IMR-90 (cell line): ENCODE results near the gene PIAS4. TPM values are rescaled to one million over a fixed set of nuclear protein-coding genes. Genes with fewer than 3 reads are reported as not detected.

Source experiments
- ATAC-seq: fragments of 200-7000 bp; cut with Tn5 transposase; 2 replicates; pipeline ENCODE4 v1.9.1; 2020; ENCODE audit warnings: low read depth, mild to moderate bottlenecking, moderate library complexity
- BruUV-seq: library from RNA; stranded (reverse); fragments of 400-500 nt; replicated peaks from 2 replicates; lab custom pipeline; 2021; lab: Mats Ljungman, UMichigan
- CTCF ChIA-PET: fragments of 300-600 bp; formaldehyde crosslinking; extraction: SDS; loops from one replicate; lab custom pipeline; 2021; ENCODE audit warnings: antibody characterized with exemption; lab: Yijun Ruan, JAX
- POLR2A ChIA-PET: fragments of 300-600 bp; sonication (Branson Sonifier 250); formaldehyde crosslinking; loops from one replicate; lab custom pipeline; 2022; ENCODE audit warnings: antibody characterized with exemption; ENCODE audit not compliant: unreplicated experiment; lab: Charles Lee
- DNase-seq: peaks from one replicate; pipeline ENCODE4 v3.0.0; 2013
- H2AFZ ChIP-seq: replicated peaks from 2 replicates; pipeline ENCODE3; 2013; ENCODE audit warnings: low read length, mild to moderate bottlenecking; ENCODE audit not compliant: poor library complexity
- H2AK5ac ChIP-seq: 2 replicates; pipeline ENCODE4 v1.6.1; 2013; ENCODE audit warnings: low read depth, low read length, inconsistent platforms
- H2AK9ac ChIP-seq: replicated peaks from 2 replicates; pipeline ENCODE3; 2013; ENCODE audit warnings: mild to moderate bottlenecking, low read depth, low read length, moderate library complexity; ENCODE audit not compliant: poor library complexity
- H2BK120ac ChIP-seq: 2 replicates; pipeline ENCODE4 v1.6.1; 2013; ENCODE audit warnings: low read depth, low read length, inconsistent platforms
- H2BK15ac ChIP-seq: 3 replicates; pipeline ENCODE4 v1.6.1; 2013; ENCODE audit warnings: low read depth, low read length, inconsistent platforms
- H2BK20ac ChIP-seq: 2 replicates; pipeline ENCODE4 v1.6.1; 2013; ENCODE audit warnings: low read depth, mild to moderate bottlenecking, inconsistent platforms, low read length, moderate library complexity
- H2BK5ac ChIP-seq: 2 replicates; pipeline ENCODE4 v1.6.1; 2013; ENCODE audit warnings: mild to moderate bottlenecking, low read depth, low read length, inconsistent platforms; ENCODE audit not compliant: poor library complexity, severe bottlenecking
- H3K14ac ChIP-seq: replicated peaks from 2 replicates; pipeline ENCODE4 v1.6.1; 2013; ENCODE audit warnings: low read depth, low read length, inconsistent platforms
- H3K18ac ChIP-seq: 2 replicates; pipeline ENCODE4 v1.6.1; 2013; ENCODE audit warnings: low read depth, low read length, control low read depth
- H3K23ac ChIP-seq: 2 replicates; pipeline ENCODE4 v1.6.1; 2013; ENCODE audit warnings: low read depth, low read length, inconsistent platforms
- H3K27ac ChIP-seq: 2 replicates; pipeline ENCODE4 v1.5.1; 2013; ENCODE audit warnings: mild to moderate bottlenecking, control low read depth, low read length; ENCODE audit not compliant: insufficient read depth
- H3K27me3 ChIP-seq: 2 replicates; pipeline ENCODE4 v1.6.1; 2013; ENCODE audit warnings: low read length; ENCODE audit not compliant: control insufficient read depth, insufficient read depth
- H3K36me3 ChIP-seq: 2 replicates; pipeline ENCODE4 v1.6.1; 2013; ENCODE audit warnings: low read length, mixed read lengths; ENCODE audit not compliant: control insufficient read depth, insufficient read depth
- H3K4ac ChIP-seq: 2 replicates; pipeline ENCODE4 v1.6.1; 2013; ENCODE audit warnings: low read depth, low read length, inconsistent platforms
- H3K4me1 ChIP-seq: 2 replicates; pipeline ENCODE4 v1.6.1; 2013; ENCODE audit warnings: low read length, mixed read lengths; ENCODE audit not compliant: control insufficient read depth, insufficient read depth
- H3K4me2 ChIP-seq: 2 replicates; pipeline ENCODE4 v1.6.1; 2013; ENCODE audit warnings: low read depth, mild to moderate bottlenecking, control low read depth, low read length, moderate library complexity
- H3K4me3 ChIP-seq: 2 replicates; pipeline ENCODE4 v1.5.1; 2013; ENCODE audit warnings: low read depth, mild to moderate bottlenecking, control low read depth, low read length, moderate library complexity; ENCODE audit not compliant: insufficient read depth
- H3K56ac ChIP-seq: 2 replicates; pipeline ENCODE4 v1.6.1; 2013; ENCODE audit warnings: low read length, inconsistent platforms; ENCODE audit not compliant: insufficient read depth; ENCODE audit errors: extremely low read depth
- H3K79me1 ChIP-seq, 2 experiments: 2 replicates each; pipeline ENCODE4 v1.6.1; 2013; ENCODE audit warnings: low read length in 2 of 2, inconsistent platforms in 1 of 2, low read depth in 1 of 2
- H3K9ac ChIP-seq: 2 replicates; pipeline ENCODE4 v1.6.1; 2013; ENCODE audit warnings: low read depth, low read length, control low read depth
- H3K9me1 ChIP-seq: 2 replicates; pipeline ENCODE4 v1.6.1; 2013; ENCODE audit warnings: low read length, inconsistent platforms; ENCODE audit not compliant: insufficient read depth
- H3K9me3 ChIP-seq: 2 replicates; pipeline ENCODE4 v1.6.1; 2013; ENCODE audit warnings: low read length; ENCODE audit not compliant: control insufficient read depth, insufficient read depth
- H4K20me1 ChIP-seq: 2 replicates; pipeline ENCODE4 v1.6.1; 2013; ENCODE audit warnings: low read length, inconsistent platforms; ENCODE audit not compliant: insufficient read depth
- H4K5ac ChIP-seq: 2 replicates; pipeline ENCODE4 v1.6.1; 2013; ENCODE audit warnings: mild to moderate bottlenecking, low read depth, low read length, control low read depth
- H4K8ac ChIP-seq, 2 experiments: 2 replicates each; pipeline ENCODE4 v1.6.1; 2013; ENCODE audit warnings: low read depth in 2 of 2, low read length in 2 of 2, control low read depth in 1 of 2, inconsistent platforms in 1 of 2
- H4K91ac ChIP-seq: 2 replicates; pipeline ENCODE4 v1.6.1; 2013; ENCODE audit warnings: low read depth, low read length, inconsistent platforms; ENCODE audit not compliant: insufficient read depth
- CEBPB ChIP-seq: IDR thresholded peaks from 2 replicates; pipeline ENCODE4 v1.6.1; 2012; ENCODE audit warnings: low read depth, low read length, improper control_type of control experiment
- CHD1 ChIP-seq: IDR thresholded peaks from 2 replicates; pipeline ENCODE4 v1.6.1; 2012; ENCODE audit warnings: low read depth, low read length, improper control_type of control experiment
- FOS ChIP-seq: fragments of 150-350 bp; IDR thresholded peaks from 2 replicates; pipeline ENCODE4 v1.6.1; 2016; ENCODE audit warnings: low read depth, low read length
- MAFK ChIP-seq: IDR thresholded peaks from 2 replicates; pipeline ENCODE4 v1.6.1; 2012; ENCODE audit warnings: low read depth, low read length, improper control_type of control experiment
- MAZ ChIP-seq: IDR thresholded peaks from 2 replicates; pipeline ENCODE4 v1.6.1; 2012; ENCODE audit warnings: low read depth, mild to moderate bottlenecking, low read length, improper control_type of control experiment, moderate library complexity, borderline replicate concordance
- MXI1 ChIP-seq: IDR thresholded peaks from 2 replicates; pipeline ENCODE4 v1.6.1; 2012; ENCODE audit warnings: low read depth, mild to moderate bottlenecking, low read length, moderate library complexity, borderline replicate concordance
- NFE2L2 ChIP-seq: fragments of 150-350 bp; IDR thresholded peaks from 2 replicates; pipeline ENCODE4 v1.6.1; 2016; ENCODE audit warnings: low read depth, mild to moderate bottlenecking, low read length
- POLR2A ChIP-seq: IDR thresholded peaks from 2 replicates; pipeline ENCODE4 v1.6.1; 2012; ENCODE audit warnings: mild to moderate bottlenecking, low read depth, low read length
- RAD21 ChIP-seq: IDR thresholded peaks from 2 replicates; pipeline ENCODE4 v1.6.1; 2012; ENCODE audit warnings: low read length, improper control_type of control experiment
- RCOR1 ChIP-seq: IDR thresholded peaks from 2 replicates; pipeline ENCODE4 v1.6.1; 2012; ENCODE audit warnings: mild to moderate bottlenecking, low read length, improper control_type of control experiment; ENCODE audit not compliant: insufficient replicate concordance
- RFX5 ChIP-seq: IDR thresholded peaks from 2 replicates; pipeline ENCODE4 v1.8.0; 2012; ENCODE audit warnings: low read depth, mild to moderate bottlenecking, low read length, moderate library complexity
- SMC3 ChIP-seq: fragments of 150-350 bp; IDR thresholded peaks from 2 replicates; pipeline ENCODE4 v1.6.1; 2016; ENCODE audit warnings: low read depth, mild to moderate bottlenecking, antibody characterized with exemption, low read length, moderate library complexity
- WGBS, 2 experiments: methylation state at CpG; one replicate each; pipeline versions ENCODE4 v1.1.5 to v1.1.7; 2013; ENCODE audit warnings: missing lambda C conversion rate in 2 of 2; ENCODE audit not compliant: insufficient read length in 1 of 2; ENCODE audit errors: extremely low coverage in 2 of 2; 5-methylcytosine and 5-hydroxymethylcytosine counted together
- dilution Hi-C: fragments of 300-500 bp; cut with HindIII; formaldehyde crosslinking; loops from one replicate; pipeline ENCODE4 v1.14.3; 2018; ENCODE audit warnings: low sequenced_read_pairs; ENCODE audit not compliant: unreplicated experiment
- in situ Hi-C: fragments of 300-500 bp; cut with MboI; formaldehyde crosslinking; loops from 3 replicates; pipeline ENCODE4 v1.14.3; 2019; ENCODE audit warnings: low sequenced_read_pairs, inconsistent platforms, mixed read lengths
- intact Hi-C: fragments of 100-400 bp; cut with micrococcal nuclease; formaldehyde crosslinking; loops from 2 replicates; pipeline ENCODE4 v1.10.0; 2022
- polyA plus RNA-seq, 3 experiments: library from polyadenylated mRNA; depleted of rRNA; stranded (reverse); fragments of >200 nt; gene quantifications; 2 replicates each; pipeline ENCODE4 v1.2.3, GENCODE V29; 2012; ENCODE audit warnings: low replicate concordance in 1 of 3
- total RNA-seq: library from RNA; depleted of rRNA; stranded (reverse); fragments of >200 nt; gene quantifications from 2 replicates; pipeline ENCODE4 v1.2.3, GENCODE V29; 2012
- TF ChIP-seq, protein P1 (sequence below): fragments of 150-350 bp; IDR thresholded peaks from 2 replicates; pipeline ENCODE4 v1.6.1; 2016; ENCODE audit warnings: low read depth, mild to moderate bottlenecking, low read length, moderate library complexity, borderline replicate concordance
- TF ChIP-seq, protein P2 (sequence below): conservative IDR thresholded peaks from 2 replicates; pipeline ENCODE4 v1.5.1; 2012; ENCODE audit warnings: mild to moderate bottlenecking, low read depth, low read length, improper control_type of control experiment

Gene PIAS4
- total and polyA plus RNA-seq, 2 of the 4 experiments (the other 2 are of a cell fraction), result 12.1 to 13.6 TPM

DNA sequence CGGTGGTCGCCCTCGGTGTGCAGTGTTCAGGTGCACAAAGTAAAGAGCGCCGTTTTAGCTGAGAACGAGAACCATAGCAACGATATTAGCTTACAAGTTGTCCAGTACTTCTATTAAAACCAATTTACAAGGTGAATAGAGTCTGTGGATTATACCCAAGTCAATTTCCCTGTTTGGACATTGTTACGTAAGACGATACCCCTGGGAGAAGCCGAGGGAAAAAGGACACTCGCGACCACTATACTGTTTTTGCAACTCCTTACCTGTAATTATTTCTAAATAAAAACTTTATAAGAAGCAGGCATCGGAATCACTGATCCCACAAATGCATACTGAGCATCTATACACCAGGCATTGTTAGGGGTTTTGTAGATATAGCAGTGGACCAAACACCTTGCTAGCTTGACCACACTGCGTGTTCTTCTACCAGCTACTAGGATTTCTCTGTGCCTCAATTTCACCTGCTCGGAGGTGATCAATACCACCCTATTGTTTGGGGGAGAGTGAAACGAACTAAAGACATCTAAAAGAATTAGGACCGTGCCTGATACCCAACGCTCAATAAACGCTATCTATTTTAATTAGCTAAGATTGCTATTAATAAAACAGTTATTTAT lies 21.8 kb upstream of the PIAS4 start:
- peak overlapping the region; percentile 5; the same call in 1 of the 2 replicates for H3K27ac ChIP-seq
- H3K56ac ChIP-seq, result peak overlapping the region; percentile 50
- ATAC-seq (peak; percentile 0; the same call in 1 of the 2 replicates), DNase-seq (no peak)
- H2BK5ac ChIP-seq, result peak overlapping the region; percentile 47
- H2AK5ac ChIP-seq, result peak overlapping the region; percentile 54
- H3K23ac ChIP-seq, result peak overlapping the region; percentile 61; the same call in 1 of the 2 replicates
- no CpG with 5 or more reads among the region's 19 CpGs for WGBS, 2 experiments
- ChIA-PET POLR2A (interaction anchor here (0.5 to 1.4 kb wide), 8 partner anchors 15 to 211 kb away, joined by 3 to 10 read pairs (median 4); partner anchors contain the start of gene DAPK3), CTCF (interaction anchor here (0.6 to 1.5 kb wide), 4 partner anchors 17 to 261 kb away, joined by 3 to 6 read pairs (median 4); no protein-coding TSS in a partner anchor)
- H3K4ac ChIP-seq, result peak overlapping the region; percentile 78
- H4K5ac ChIP-seq, result peak overlapping the region; percentile 40; the same call in 1 of the 2 replicates
- peak overlapping the region; percentile 52; the same call in 1 of the 2 replicates for H2BK20ac ChIP-seq
- H3K36me3 ChIP-seq, result peaks cover 39% of the 10 kb centered on the region
- peak overlapping the region; percentile 46; the same call in 1 of the 3 replicates for H2BK15ac ChIP-seq
- BruUV-seq, result no TSS peak
- peak overlapping the region; percentile 94 for H3K4me2 ChIP-seq
- H3K9me1 ChIP-seq, result 0 out of 2 replicates have a peak, but pooled peaks cover 3% of the 10 kb centered on the region
- dilution Hi-C loops, result no loop called here
- 0 out of 2 replicates have a peak overlapping the region, but pooled peaks have one; percentile 35 for H2BK120ac ChIP-seq
- intact Hi-C loops, result loop anchor here (1.0 to 2.0 kb wide), 2 partner anchors 21 to 219 kb away; partner anchors contain the start of gene PIAS4
- H3K79me1 ChIP-seq, result peaks cover 5 to 48% of the 10 kb centered on the region in 2 experiments; a peak in 3 of 4 replicates
- no peak overlapping the region; the same call in 1 of the 2 replicates for H4K91ac ChIP-seq
- H4K20me1 ChIP-seq, result peaks cover 45% of the 10 kb centered on the region
- peaks cover 13% of the 10 kb centered on the region for H3K4me1 ChIP-seq
- H3K4me3 ChIP-seq, result peak overlapping the region; percentile 79
- in situ Hi-C loops, result loop anchor here (5.0 kb wide), 1 partner anchor 222 kb away; no protein-coding TSS in a partner anchor
- H3K27me3 ChIP-seq, result no peaks in the 10 kb centered on the region
- peak overlapping the region in 1 of 2 experiments; percentile 88; a peak in 2 of 4 replicates for H4K8ac ChIP-seq
- peak overlapping the region; percentile 39; the same call in 1 of the 2 replicates for H3K14ac ChIP-seq
- H3K18ac ChIP-seq, result peak overlapping the region; percentile 7; the same call in 1 of the 2 replicates
- peak overlapping the region; percentile 86 for H2AFZ ChIP-seq
- no peaks in the 10 kb centered on the region for H3K9me3 ChIP-seq
- peak overlapping the region; percentile 99 for H2AK9ac ChIP-seq
- H3K9ac ChIP-seq, result peak overlapping the region; percentile 23; the same call in 1 of the 2 replicates
- TF ChIP-seq SMC3 (no peak), RCOR1 (no peak), RAD21 (no peak), MXI1 (no peak), POLR2A (no peak), NFE2L2 (no peak), FOS (no peak), MAZ (no peak), MAFK (no peak), CHD1 (no peak), CEBPB (no peak), RFX5 (no peak)
- TF ChIP-seq, protein P1, sequence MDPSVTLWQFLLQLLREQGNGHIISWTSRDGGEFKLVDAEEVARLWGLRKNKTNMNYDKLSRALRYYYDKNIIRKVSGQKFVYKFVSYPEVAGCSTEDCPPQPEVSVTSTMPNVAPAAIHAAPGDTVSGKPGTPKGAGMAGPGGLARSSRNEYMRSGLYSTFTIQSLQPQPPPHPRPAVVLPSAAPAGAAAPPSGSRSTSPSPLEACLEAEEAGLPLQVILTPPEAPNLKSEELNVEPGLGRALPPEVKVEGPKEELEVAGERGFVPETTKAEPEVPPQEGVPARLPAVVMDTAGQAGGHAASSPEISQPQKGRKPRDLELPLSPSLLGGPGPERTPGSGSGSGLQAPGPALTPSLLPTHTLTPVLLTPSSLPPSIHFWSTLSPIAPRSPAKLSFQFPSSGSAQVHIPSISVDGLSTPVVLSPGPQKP, result no peak
- TF ChIP-seq, protein P2, sequence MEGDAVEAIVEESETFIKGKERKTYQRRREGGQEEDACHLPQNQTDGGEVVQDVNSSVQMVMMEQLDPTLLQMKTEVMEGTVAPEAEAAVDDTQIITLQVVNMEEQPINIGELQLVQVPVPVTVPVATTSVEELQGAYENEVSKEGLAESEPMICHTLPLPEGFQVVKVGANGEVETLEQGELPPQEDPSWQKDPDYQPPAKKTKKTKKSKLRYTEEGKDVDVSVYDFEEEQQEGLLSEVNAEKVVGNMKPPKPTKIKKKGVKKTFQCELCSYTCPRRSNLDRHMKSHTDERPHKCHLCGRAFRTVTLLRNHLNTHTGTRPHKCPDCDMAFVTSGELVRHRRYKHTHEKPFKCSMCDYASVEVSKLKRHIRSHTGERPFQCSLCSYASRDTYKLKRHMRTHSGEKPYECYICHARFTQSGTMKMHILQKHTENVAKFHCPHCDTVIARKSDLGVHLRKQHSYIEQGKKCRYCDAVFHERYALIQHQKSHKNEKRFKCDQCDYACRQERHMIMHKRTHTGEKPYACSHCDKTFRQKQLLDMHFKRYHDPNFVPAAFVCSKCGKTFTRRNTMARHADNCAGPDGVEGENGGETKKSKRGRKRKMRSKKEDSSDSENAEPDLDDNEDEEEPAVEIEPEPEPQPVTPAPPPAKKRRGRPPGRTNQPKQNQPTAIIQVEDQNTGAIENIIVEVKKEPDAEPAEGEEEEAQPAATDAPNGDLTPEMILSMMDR, result no peak
